H9 (cell line): ENCODE results near the gene HPCAL1. TPM values are rescaled to one million over a fixed set of nuclear protein-coding genes. Genes with fewer than 3 reads are reported as not detected.

ENCODE experiments used
- DNase-seq: peaks from one replicate; pipeline ENCODE4 v3.0.0-alpha.2; 2017
- H2AFZ ChIP-seq: one replicate; pipeline ENCODE4 v1.6.1; 2013; ENCODE audit warnings: mild to moderate bottlenecking, low read length, control low read depth, moderate library complexity
- H2AK5ac ChIP-seq: 2 replicates; pipeline ENCODE4 v1.6.1; 2013; ENCODE audit warnings: low read length, control low read depth, mixed read lengths; ENCODE audit not compliant: insufficient read length
- H2BK120ac ChIP-seq: one replicate; pipeline ENCODE4 v1.6.1; 2013; ENCODE audit warnings: low read depth, mild to moderate bottlenecking, low read length, control low read depth, inconsistent platforms; ENCODE audit not compliant: poor library complexity, severe bottlenecking
- H2BK12ac ChIP-seq: 2 replicates; pipeline ENCODE4 v1.6.1; 2013; ENCODE audit warnings: low read length, control low read depth, mixed read lengths, low read depth; ENCODE audit not compliant: insufficient read length
- H2BK15ac ChIP-seq: 2 replicates; pipeline ENCODE4 v1.6.1; 2013; ENCODE audit warnings: low read depth, low read length, control low read depth
- H2BK20ac ChIP-seq: one replicate; pipeline ENCODE4 v1.6.1; 2013; ENCODE audit warnings: low read depth, mild to moderate bottlenecking, low read length, control low read depth, inconsistent platforms; ENCODE audit not compliant: poor library complexity, severe bottlenecking
- H2BK5ac ChIP-seq: 2 replicates; pipeline ENCODE4 v1.6.1; 2013; ENCODE audit warnings: low read length, control low read depth, mixed read lengths; ENCODE audit not compliant: insufficient read length
- H3K14ac ChIP-seq: 2 replicates; pipeline ENCODE4 v1.6.1; 2013; ENCODE audit warnings: low read length, control low read depth; ENCODE audit not compliant: insufficient read depth
- H3K18ac ChIP-seq: 2 replicates; pipeline ENCODE4 v1.6.1; 2013; ENCODE audit warnings: low read depth, mild to moderate bottlenecking, mixed read lengths, low read length, control low read depth; ENCODE audit not compliant: insufficient read length
- H3K23ac ChIP-seq: 2 replicates; pipeline ENCODE4 v1.6.1; 2013; ENCODE audit warnings: low read length, control low read depth, mixed read lengths, low read depth; ENCODE audit not compliant: insufficient read length
- H3K23me2 ChIP-seq: 2 replicates; pipeline ENCODE4 v1.6.1; 2013; ENCODE audit warnings: low read depth, mild to moderate bottlenecking, mixed read lengths, low read length, control low read depth; ENCODE audit not compliant: insufficient read length, poor library complexity, severe bottlenecking
- H3K27ac ChIP-seq: 2 replicates; pipeline ENCODE4 v1.5.1; 2013; ENCODE audit warnings: low read length, control low read depth, mixed read lengths, low read depth; ENCODE audit not compliant: insufficient read length
- H3K27me3 ChIP-seq: 2 replicates; pipeline ENCODE4 v1.6.1; 2013; ENCODE audit warnings: low read length, control low read depth, inconsistent platforms; ENCODE audit not compliant: insufficient read depth
- H3K4ac ChIP-seq: 2 replicates; pipeline ENCODE4 v1.6.1; 2013; ENCODE audit warnings: low read depth, mild to moderate bottlenecking, control low read depth, inconsistent platforms, low read length, moderate library complexity
- H3K4me1 ChIP-seq: 2 replicates; pipeline ENCODE4 v1.6.1; 2013; ENCODE audit warnings: low read length, control low read depth, inconsistent platforms; ENCODE audit not compliant: insufficient read depth
- H3K4me2 ChIP-seq: 2 replicates; pipeline ENCODE4 v1.6.1; 2013; ENCODE audit warnings: low read length, control low read depth, mixed read lengths; ENCODE audit not compliant: insufficient read length, insufficient read depth
- H3K56ac ChIP-seq: 2 replicates; pipeline ENCODE4 v1.6.1; 2013; ENCODE audit warnings: low read depth, mild to moderate bottlenecking, mixed read lengths, low read length, control low read depth; ENCODE audit not compliant: insufficient read length
- H3K79me1 ChIP-seq: 2 replicates; pipeline ENCODE4 v1.6.1; 2013; ENCODE audit warnings: low read depth, mild to moderate bottlenecking, moderate library complexity, low read length, control low read depth, inconsistent platforms; ENCODE audit not compliant: insufficient read depth, poor library complexity, severe bottlenecking
- H3K79me2 ChIP-seq: 2 replicates; pipeline ENCODE4 v1.6.1; 2013; ENCODE audit warnings: low read length, control low read depth, inconsistent platforms; ENCODE audit not compliant: insufficient read depth
- H3K9ac ChIP-seq: 2 replicates; pipeline ENCODE4 v1.6.1; 2013; ENCODE audit warnings: low read length, control low read depth, mixed read lengths; ENCODE audit not compliant: insufficient read length; ENCODE audit errors: extremely low read depth
- H3K9me3 ChIP-seq: one replicate; pipeline ENCODE4 v1.6.1; 2013; ENCODE audit warnings: low read depth, low read length, inconsistent platforms; ENCODE audit not compliant: control insufficient read depth
- H3T11ph ChIP-seq: one replicate; pipeline ENCODE4 v1.6.1; 2013; ENCODE audit warnings: mild to moderate bottlenecking, low read length, control low read depth, inconsistent platforms
- H4K20me1 ChIP-seq: one replicate; pipeline ENCODE4 v1.6.1; 2013; ENCODE audit not compliant: control insufficient read depth, insufficient read length, insufficient read depth
- H4K5ac ChIP-seq: 2 replicates; pipeline ENCODE4 v1.6.1; 2013; ENCODE audit warnings: low read depth, mild to moderate bottlenecking, mixed read lengths, low read length, control low read depth; ENCODE audit not compliant: insufficient read length
- H4K8ac ChIP-seq: replicated peaks from 2 replicates; pipeline ENCODE4 v1.6.1; 2013; ENCODE audit warnings: low read length, control low read depth, mixed read lengths, low read depth; ENCODE audit not compliant: insufficient read length
- H4K91ac ChIP-seq: 2 replicates; pipeline ENCODE4 v1.6.1; 2013; ENCODE audit warnings: low read depth, mild to moderate bottlenecking, moderate library complexity, mixed read lengths, low read length, control low read depth; ENCODE audit not compliant: insufficient read length
- H3K27ac Mint-ChIP-seq, 3 experiments: 2 replicates in 2 of 3; 3 replicates in 1 of 3; pipeline ENCODE4 v1.8.0; 2020 to 2021; ENCODE audit warnings: mixed read lengths in 3 of 3, mild to moderate bottlenecking in 1 of 3, moderate library complexity in 1 of 3
- H3K27me3 Mint-ChIP-seq: 2 replicates; pipeline ENCODE4 v1.8.0; 2021; ENCODE audit warnings: low read depth, mild to moderate bottlenecking, moderate library complexity, mixed read lengths
- H3K36me3 Mint-ChIP-seq, 3 experiments: 2 replicates in 2 of 3; 3 replicates in 1 of 3; pipeline ENCODE4 v1.8.0; 2020 to 2021; ENCODE audit warnings: low read depth in 3 of 3, mixed read lengths in 3 of 3; ENCODE audit not compliant: insufficient read depth in 1 of 3
- H3K4me1 Mint-ChIP-seq, 2 experiments: 2 replicates each; pipeline ENCODE4 v1.8.0; 2020; ENCODE audit warnings: mixed read lengths in 2 of 2
- H3K4me3 Mint-ChIP-seq, 2 experiments: 2 replicates in 1 of 2; 3 replicates in 1 of 2; pipeline ENCODE4 v1.8.0; 2020 to 2021; ENCODE audit warnings: mild to moderate bottlenecking in 2 of 2, mixed read lengths in 2 of 2, moderate library complexity in 1 of 2
- H3K9me3 Mint-ChIP-seq, 2 experiments: 2 replicates in 1 of 2; 3 replicates in 1 of 2; pipeline ENCODE4 v1.8.0; 2020; ENCODE audit warnings: mild to moderate bottlenecking in 2 of 2, mixed read lengths in 2 of 2, moderate library complexity in 1 of 2
- CTCF ChIP-seq: fragments of 200-600 bp; sonication (generic); conservative IDR thresholded peaks from 3 replicates; pipeline ENCODE4 v1.8.0; 2021; ENCODE audit warnings: antibody characterized with exemption, mild to moderate bottlenecking
- WGBS: extraction: QIAGEN DNeasy Blood & Tissue Kit; methylation state at CpG from one replicate; pipeline ENCODE4 v1.1.7; 2013; ENCODE audit warnings: missing lambda C conversion rate, low lambda C conversion rate, mixed read lengths; ENCODE audit not compliant: insufficient read length; ENCODE audit errors: extremely low coverage; 5-methylcytosine and 5-hydroxymethylcytosine counted together
- total RNA-seq: library from RNA; stranded (reverse); gene quantifications from 2 replicates; pipeline ENCODE4 v1.2.1, GENCODE V29; 2021

Gene HPCAL1
- total RNA-seq, 1 experiment from 2014 or later: 4.7 TPM

GRCh38 chr2:10286216-10287037, 16.3 kb upstream of the HPCAL1 start:
- H3K23ac ChIP-seq: no peak overlapping the region
- no peak overlapping the region for H2BK12ac ChIP-seq
- H3T11ph ChIP-seq: no peak overlapping the region
- H3K9me3 ChIP-seq: no peaks in the 10 kb centered on the region
- H4K5ac ChIP-seq: no peak overlapping the region
- no peak overlapping the region for H3K18ac ChIP-seq
- H3K23me2 ChIP-seq: no peaks in the 10 kb centered on the region
- no peak overlapping the region for H3K27ac ChIP-seq
- H3K9me3 Mint-ChIP-seq: no peaks in the 10 kb centered on the region
- no peaks in the 10 kb centered on the region for H4K20me1 ChIP-seq
- H3K27me3 ChIP-seq: no peaks in the 10 kb centered on the region
- no peak overlapping the region for H2BK5ac ChIP-seq
- no peaks in the 10 kb centered on the region for H3K79me2 ChIP-seq
- H3K4me1 Mint-ChIP-seq: peaks cover 9% of the 10 kb centered on the region in 2 experiments
- H3K4me1 ChIP-seq: no peaks in the 10 kb centered on the region
- H3K27ac Mint-ChIP-seq: no peak overlapping the region
- no peak overlapping the region for H2BK120ac ChIP-seq
- no peak overlapping the region for H4K8ac ChIP-seq
- H2AFZ ChIP-seq: no peak overlapping the region
- no peak for DNase-seq
- H2BK15ac ChIP-seq: no peak overlapping the region
- H3K14ac ChIP-seq: no peak overlapping the region
- no peak overlapping the region for H3K9ac ChIP-seq
- no peak for TF ChIP-seq CTCF
- no peaks in the 10 kb centered on the region for H3K79me1 ChIP-seq
- H2BK20ac ChIP-seq: no peak overlapping the region
- no CpG with 5 or more reads among the region's 27 CpGs for WGBS
- H3K4me3 Mint-ChIP-seq: no peak overlapping the region
- no peak overlapping the region for H3K4me2 ChIP-seq
- H3K36me3 Mint-ChIP-seq: no peaks in the 10 kb centered on the region
- H3K56ac ChIP-seq: no peak overlapping the region
- peaks cover 5% of the 10 kb centered on the region for H3K27me3 Mint-ChIP-seq
- H2AK5ac ChIP-seq: no peak overlapping the region
- no peak overlapping the region for H4K91ac ChIP-seq
- no peak overlapping the region for H3K4ac ChIP-seq
